HG03457 (cell line): ENCODE data around the gene MTG2.

Experiments used
- ATAC-seq: cut with Tn5 transposase; IDR thresholded peaks from one replicate; pipeline ENCODE4 v1.9.1; 2021; ENCODE audit warnings: moderate number of reproducible peaks; ENCODE audit not compliant: unreplicated experiment

Gene MTG2

DNA sequence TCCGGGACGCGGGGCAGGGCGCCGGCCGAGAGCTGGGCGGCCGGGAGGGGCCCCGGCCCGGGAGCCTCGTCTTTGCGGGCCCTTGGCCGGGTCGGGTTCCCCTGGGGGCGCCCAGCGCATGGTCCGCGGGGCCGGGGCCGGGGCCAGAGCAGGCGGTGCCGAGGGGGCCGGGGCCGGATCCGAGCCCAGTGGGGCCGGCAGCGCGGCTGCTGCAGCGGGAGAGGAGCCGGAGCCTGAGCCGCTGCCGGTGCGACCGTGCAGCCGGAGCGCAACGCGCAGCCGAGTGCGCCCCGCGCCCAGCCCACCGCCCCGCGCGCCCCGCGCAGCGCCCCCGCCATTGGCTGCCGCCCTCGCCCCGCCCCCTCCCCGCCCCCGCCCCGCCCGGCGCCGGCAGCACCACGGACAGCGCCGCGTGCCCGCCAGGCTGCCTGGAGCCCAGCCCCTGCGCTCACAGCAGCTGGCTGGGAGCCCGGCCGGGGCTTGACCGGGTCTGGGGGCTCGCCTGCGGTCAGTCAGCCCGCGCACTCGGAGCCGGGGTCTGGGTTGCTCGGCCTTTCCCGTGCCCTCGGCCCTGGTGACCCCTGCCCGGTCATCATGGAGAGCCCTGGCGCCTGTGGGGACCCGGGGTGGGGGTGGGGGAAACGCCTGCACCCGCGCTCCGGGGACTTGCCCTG is 37.3 kb downstream of the MTG2 start, which contains the start of gene HRH3:
HRH3 (minus strand) TSS at position 287 of the 674 bp plus-strand sequence. CDS start 308 bp downstream, outside the sequence.
- ATAC-seq, result no peak

DNA sequence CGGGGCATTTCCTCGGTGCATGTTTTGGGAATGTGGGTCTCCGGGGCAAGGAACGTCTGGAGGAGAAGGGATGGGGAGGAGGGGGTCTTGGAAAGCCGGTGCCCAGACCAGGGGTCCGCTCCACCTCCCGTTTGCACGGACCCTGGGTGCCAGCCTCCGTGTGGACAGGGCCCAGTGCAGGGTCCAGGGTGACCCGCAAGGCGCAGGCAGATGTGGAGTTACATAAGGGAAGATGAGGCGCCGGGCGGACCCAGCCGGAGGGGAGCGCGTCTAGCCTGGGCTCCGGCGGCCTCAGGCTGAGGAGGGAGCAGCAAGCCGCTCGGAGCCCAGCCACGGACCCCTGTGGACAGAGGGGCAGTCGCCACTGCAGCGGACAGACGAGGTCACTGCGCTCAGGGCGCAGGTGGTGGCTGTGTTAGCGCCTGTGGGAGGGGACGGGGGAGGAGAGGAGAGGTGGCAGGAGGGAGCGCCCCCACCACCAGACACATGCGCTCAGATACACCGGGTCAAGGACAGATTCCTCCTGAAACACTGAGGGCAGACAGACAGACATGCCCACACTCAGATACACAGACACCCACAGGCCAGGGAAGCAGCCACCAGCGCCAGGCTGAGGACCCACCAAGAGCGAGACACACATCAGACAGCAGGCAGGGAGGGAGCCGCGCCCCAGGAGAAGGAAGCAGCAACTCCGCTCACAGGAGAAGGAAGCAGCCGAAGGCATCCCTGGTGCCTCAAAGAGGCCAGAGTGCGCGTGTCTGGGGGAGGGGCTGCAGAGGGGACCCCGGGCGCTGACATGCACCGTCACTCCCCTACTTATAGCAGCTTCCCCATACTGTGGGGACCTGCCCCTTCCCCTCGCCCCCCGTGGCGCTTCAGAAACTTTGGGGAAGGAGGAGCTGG is 38.1 kb downstream of the MTG2 start:
- no peak for ATAC-seq

DNA sequence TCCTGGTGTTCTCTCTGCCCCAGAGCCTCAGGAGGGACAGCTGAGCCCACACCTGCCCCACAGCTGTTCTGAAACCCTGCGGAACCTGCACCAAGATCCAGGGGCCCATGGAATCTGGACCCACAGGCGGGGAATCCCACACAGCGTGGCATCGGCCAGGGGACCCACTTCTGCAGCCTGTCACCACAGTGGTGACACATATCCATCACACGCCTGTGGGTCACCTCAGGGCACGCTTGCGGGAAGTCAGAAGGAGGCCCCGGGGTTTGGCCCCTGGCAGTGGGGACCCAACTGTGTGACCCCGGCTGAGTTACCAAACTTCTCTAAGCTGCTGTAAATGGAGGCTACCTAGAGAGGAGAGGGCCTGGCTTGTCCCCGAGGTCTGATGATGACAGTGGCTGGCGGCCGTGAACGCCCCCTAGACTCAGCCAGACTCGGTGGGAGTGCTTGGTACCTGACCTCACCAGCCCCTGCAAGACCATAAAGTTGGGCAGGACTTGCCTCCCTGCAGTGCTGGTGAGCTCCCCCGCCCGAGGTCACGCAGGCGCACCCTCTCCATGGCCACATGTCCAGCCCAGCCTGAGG is 39.5 kb downstream of the MTG2 start:
- no peak for ATAC-seq

DNA sequence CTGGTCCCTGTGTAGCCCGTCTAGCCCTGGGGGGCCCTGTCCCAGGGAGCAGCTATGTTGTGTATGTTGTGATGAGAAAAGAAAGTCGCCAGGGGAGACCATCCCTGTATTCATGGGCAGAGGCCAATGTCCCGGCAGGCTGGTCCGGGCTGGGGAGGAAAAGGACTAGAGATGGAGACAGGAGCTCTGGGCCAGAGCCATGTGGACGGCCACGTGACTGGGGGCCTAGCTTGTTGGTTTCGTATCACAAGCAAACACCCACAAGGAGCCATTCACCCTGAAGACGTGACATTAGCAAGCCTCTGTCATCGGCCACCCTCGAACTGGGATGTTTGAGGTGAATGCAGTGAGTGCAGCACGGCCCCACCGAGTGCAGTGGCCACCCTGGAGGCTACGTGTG is 40.1 kb downstream of the MTG2 start:
- ATAC-seq, result no peak

DNA sequence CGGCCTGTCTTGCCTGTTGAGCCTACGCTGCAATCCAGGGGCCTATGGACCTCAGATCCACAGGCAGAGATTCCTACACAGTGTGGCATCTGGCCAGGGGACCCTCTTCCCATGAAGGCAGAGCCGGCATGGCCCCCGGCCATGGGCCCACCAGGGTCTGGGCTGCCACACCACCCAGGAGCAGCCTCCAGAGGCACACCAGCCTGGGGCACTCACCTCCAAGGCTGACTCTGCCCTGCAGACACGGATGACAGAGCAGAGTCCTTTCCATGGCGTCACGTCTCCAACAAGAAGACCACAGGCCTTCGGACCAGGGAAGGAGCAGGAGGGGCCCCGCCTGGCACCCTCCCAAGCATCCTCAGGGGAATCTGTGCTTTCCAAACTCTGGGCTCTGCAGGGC is 40.7 kb downstream of the MTG2 start:
- ATAC-seq, result no peak

DNA sequence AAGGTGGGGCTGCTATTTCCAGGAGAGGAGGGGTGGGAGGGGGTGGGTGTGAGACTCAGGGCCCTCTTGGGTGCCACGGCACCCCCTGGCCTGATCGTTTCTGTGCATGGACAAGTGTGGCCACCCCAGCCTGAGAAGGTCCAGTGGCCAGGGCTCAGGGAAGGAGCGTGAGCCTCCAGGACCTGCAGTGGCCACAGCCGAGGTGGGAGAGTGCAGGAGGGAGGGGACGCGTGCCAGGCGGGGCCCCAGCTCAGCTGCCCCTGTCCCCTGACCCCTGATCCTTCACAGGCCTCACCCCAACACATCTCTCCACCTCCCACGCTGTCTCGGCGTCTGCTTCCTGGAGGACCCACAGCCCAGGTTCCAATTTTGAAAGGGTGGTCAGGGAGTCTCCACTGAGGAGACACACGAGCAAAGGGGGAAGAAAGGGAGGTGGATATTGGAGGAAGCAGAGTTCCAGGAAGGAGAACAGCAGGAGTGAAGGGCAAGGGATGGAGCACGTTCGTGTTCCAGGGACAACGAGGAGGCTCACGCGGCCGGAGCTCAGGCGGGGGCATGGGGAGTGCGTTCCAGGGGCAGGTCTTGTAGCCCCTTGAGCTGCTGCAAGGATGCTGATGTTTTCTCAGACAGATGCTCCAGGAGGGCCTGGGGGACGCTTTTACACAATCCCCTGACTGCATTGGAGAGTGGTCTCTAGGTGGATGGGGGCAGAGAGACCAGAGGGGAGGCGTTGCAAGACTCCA is 41.5 kb downstream of the MTG2 start:
- ATAC-seq, result no peak

DNA sequence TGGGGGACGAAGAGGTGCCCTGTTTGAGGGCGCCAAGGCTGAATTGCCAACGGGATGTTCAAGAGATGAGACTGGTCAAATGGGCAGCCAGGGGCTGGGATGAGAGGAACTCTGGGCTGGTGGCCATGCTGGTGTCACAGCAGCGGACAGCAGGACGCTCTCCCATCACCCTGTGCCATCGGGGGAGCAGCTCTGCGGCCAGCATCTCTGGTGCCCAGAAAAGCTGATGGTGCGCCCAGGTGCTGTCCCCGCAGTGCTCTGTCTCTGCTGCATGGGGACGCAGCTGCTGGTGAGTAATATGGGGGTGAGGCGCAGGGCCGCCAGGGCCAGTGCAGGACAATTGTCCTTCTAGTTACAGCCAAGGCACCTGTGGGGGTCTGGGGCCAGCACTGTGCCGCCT is 42.2 kb downstream of the MTG2 start:
- no peak for ATAC-seq

DNA sequence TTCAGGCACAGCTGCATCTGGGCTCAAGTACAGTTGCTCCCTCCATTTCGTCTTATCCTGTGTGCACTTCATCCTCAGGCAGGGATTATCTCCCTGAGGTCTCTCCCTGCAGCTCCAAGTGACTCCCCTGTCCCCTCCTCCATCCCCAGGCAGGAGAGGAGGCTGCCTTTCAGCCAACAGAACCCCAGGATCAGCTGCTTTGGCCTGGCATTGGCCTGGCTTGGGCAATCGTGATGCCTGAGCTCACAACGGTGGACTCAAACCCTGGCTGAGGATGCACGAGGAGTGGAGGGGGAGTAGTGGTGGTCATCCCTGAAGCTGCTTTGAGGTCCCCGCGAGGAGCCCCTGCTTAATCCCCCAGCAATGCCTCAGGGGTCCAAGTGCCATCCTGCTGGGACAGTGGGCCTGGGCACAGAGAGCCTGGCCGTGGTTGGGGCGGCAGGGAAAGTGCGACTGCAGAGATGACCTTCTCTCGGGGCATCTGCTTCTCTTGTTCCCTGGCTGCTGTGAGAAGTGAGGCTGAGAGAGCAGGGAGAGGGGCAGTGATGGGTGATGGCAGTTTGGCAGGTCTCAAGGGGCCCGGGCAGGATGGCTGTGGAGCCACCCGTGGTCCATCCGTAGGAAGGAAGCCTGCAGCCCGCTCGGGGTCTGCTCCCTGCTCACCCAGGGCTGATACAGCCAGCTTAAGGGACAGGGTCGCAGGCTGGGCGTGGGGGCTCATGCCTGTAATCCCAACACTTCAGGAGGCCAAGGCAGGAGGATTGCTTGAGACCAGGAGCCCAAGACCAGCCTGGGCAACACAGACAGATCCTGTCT is 43.2 kb downstream of the MTG2 start:
- no peak for ATAC-seq

DNA sequence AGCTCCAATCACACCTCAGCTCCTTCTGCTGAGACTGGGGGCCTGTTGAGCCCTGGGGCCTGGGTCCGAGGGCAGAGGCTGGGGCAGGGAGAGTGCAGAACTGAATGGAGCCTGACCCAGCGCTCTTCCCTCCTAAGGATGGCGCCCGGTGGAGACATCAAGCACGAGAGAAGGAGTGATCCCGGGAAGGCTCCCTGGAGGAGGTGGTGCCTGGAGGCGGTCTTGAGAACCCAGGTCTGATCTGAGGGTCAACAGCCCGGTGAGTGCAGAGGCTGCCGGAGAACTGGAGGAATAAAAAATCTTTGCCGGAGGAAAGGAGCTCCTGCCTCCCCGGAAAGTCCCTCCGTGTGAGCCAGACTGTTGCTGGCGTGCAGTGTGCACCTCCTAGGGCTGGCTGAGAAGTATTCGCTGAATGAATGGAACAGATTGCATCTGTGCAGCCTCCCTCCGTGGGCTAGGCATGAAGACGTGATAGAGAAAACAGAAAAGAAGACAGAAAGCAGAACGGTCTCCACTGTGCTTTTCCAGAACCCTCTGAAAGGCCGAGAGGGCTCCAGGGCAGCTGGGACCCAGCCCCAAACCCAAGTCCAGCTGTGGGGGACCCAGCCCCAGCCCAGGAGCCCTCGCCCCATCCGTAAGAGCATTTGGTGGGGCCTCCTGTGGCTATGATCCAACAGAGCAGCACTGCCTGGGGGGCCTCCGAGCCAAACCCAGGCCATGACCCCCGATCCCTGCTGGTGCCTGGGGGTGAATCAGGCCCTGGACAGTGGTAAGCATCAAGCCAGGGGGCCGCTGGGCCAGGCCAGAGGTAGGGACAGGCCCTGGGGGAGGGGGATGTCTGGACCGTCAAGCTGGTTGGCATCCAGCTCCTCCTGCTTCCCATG is 44.1 kb downstream of the MTG2 start:
- ATAC-seq, result no peak

DNA sequence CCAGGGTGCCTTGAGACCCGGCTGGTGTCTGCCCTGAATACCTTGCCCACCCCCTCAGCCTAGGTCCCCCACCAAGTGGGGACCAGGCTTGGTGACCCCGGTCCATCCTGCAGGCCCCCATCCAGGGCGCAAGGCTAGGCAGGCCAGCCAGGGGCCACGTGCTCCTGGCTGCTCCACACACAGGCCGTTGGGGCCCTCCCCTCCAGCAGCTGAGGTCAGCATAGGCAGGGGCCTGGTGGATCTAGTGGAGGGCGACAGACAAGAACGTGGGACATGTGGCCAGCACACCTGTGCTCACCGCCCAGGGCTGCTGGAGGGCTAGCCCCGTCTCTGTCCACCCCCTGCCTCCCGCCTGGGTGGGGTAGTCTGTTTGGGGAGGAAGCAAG is 44.8 kb downstream of the MTG2 start:
- ATAC-seq, result no peak

DNA sequence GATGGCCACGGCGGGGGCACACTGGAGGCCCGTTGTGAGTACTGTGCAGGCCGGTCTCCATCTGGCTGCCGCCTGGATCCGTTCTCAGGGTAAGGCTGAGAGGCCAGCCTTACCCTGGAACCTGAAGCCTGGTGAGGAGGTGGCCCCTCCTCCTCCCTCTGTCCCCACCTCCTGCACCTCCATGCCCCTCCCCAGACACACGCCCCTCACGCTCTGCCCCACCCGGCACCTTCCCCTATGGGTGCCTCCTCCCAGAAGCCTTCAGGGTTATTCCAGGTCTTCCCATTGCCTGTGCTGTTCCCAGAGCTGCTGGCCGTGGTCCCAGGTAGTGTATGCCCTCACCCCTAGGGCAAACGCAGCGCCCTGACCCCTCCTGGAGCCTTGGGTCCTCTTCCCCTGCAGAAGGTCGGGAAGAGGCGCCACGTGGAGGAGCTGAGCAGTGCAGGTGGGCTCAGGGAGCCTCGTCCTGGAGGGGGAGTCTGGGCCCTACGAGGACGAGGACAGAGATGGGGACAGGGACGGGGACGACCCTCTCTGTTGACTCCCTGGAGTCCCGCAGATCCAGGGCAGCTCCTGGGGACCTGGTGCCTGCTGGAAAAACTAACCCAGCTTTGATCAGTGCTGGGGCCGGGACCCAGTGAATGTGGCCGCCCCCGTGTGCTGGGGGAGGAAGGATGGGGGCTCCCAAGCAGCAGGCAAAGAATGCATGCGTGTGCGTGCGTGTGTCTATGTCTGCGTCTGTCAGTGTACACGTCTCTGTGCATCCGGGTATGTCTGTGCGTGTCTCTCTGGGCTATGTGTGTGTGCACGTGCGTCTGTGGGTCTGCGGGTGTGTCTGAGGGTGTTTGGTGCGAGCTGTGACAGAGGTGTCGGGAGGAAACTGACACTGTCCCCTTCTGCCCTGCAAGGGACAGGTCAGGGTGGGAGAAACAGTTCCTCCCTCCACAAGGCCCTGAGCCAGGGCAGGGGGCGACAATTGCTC is 45.4 kb downstream of the MTG2 start:
- ATAC-seq, result no peak

DNA sequence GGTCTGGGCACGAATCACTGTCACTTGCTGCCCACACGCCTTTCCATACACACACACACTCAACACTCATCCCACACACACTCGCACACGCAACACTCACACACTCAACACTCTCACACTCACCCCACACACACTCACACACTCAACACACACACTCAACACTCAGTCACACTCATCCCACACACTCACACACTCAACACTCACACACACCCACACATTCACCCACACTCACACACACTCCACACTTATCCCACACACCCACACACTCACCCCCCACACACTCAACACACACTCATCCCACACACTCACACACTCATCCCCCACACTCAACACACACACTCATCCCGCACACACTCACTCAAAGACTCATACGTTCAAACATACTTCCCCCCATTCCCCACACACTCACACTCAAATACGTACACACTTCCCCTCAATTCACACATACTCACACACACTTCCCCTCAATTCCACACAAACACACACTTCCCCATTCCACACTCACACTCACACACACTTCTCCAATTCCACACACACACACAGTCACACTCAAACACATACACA is 46.2 kb downstream of the MTG2 start:
- no peak for ATAC-seq

DNA sequence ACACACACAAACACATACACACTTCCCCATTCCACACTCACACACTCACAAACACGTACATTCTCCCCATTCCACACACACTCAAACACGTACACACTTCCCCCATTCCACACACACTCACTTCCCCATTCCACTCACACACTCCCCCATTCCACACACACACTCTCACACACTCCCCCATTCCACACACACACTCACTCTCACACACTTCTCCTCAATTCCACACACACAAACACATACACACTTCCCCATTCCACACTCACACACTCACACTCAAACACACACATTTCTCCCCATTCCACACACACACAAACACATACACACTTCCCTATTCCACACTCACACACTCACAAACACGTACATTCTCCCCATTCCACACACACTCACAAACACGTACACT is 46.8 kb downstream of the MTG2 start:
- no peak for ATAC-seq

DNA sequence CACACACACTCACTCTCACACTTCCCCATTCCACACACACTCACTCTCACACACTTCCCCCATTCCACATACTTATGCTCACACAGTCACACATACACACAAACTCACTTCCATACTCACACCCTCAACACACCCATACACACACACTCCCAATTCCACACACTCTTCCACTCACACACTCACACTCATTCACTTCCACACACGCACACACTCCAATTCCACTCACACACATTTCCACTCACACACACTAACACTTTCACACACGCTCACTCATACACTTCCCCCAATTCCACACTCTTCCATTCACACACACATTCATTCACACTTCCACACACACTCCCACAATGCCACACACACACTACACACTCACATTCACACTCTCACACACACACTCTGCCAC is 47.4 kb downstream of the MTG2 start:
- no peak for ATAC-seq

DNA sequence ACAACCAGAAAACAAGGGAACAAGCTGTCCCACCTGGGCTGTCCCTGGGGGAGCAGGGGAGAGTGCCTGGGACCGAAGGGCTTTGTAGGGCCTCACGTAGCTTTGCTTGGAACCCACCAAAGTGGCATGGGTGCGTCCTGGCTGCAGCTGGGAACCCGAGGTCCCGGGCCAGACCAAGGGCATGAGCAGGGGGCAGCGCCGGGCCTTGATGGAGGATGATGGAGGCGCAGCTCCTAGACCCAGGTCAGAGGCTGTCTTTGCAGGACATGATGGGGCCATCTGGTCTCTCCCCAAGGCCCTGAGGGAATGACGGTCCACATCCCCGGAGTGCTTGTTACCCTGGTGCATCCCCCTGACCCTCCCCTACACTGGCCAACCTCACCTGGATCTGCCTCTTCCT is 47.9 kb downstream of the MTG2 start:
- ATAC-seq, result no peak

DNA sequence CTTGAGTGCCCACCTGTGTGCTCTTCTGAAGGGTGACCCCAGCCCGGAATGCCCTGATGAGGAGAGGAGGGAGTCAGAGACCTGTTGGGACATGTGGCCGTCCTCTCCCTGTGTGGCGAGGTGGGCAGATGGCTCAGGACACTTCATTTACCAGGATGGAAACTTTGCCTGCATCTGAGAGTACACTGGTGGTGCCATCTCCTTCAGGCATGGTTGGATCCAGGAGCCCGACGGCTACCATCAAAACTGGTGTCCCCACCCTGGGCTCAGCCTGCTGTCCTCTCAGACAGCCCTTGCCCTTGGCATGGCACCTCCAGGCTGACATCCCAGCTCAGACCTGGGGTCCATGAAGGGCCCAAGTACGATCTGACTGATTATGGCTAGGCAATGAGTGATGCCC is 48.5 kb downstream of the MTG2 start:
- ATAC-seq, result no peak

DNA sequence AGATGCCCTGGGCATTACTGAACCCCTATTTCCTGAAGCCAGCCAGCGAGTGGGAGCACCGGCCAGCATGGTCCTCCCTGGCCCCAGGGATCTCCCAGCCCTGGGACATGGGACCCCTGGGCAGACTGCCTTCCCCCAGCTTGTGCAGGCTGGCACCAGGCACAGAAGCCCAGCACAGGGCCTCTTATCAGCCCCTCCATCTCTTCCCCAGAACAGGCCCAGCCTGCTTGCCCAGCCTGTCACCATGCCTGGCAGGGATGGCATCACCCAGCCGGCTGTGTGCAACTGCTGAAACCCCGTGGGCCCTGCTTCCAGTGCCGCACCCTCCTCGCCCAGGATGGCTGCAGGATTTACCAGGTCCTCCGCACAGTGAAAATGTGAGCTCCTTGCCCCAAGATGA is 49.4 kb downstream of the MTG2 start:
- ATAC-seq, result no peak
